GM18505 (cell line): ENCODE measurements around the gene MCC.

Experiments used
- ATAC-seq: cut with Tn5 transposase; IDR thresholded peaks from one replicate; pipeline ENCODE4 v1.9.1; 2021; ENCODE audit not compliant: unreplicated experiment
- POLR2A ChIP-seq: IDR thresholded peaks from 4 replicates; pipeline ENCODE4 v1.6.1; 2011; ENCODE audit warnings: borderline replicate concordance; ENCODE audit not compliant: insufficient read depth, insufficient read length; ENCODE audit errors: extremely low read depth

MCC gene

GRCh38 chr5:113294311-113295110, 193.7 kb downstream of the MCC start:
- TF ChIP-seq POLR2A, result no peak
- peak; percentile 96 for ATAC-seq

- no peak for TF ChIP-seq POLR2A
- ATAC-seq, result peak; percentile 26
These were observed 194.3 kb downstream of the MCC start for GRCh38 chr5:113293975-113294310.

- ATAC-seq, result no peak
- no peak for TF ChIP-seq POLR2A
These were observed 194.9 kb downstream of the MCC start for GRCh38 chr5:113293068-113293974.

- TF ChIP-seq POLR2A, result no peak
- no peak for ATAC-seq
These were observed 195.8 kb downstream of the MCC start for GRCh38 chr5:113292462-113292861.

- no peak for TF ChIP-seq POLR2A
- ATAC-seq, result no peak
These were observed 204.7 kb downstream of the MCC start for GRCh38 chr5:113283558-113283957.

- no peak for TF ChIP-seq POLR2A
- no peak for ATAC-seq
These were observed 205.8 kb downstream of the MCC start for GRCh38 chr5:113282472-113282871.

- ATAC-seq, result no peak
- no peak for TF ChIP-seq POLR2A
These were observed 207.1 kb downstream of the MCC start for GRCh38 chr5:113281194-113281593.

GRCh38 chr5:113280541-113280940, 207.7 kb downstream of the MCC start:
- no peak for TF ChIP-seq POLR2A
- ATAC-seq, result no peak

- TF ChIP-seq POLR2A, result no peak
These were observed 209.3 kb downstream of the MCC start for GRCh38 chr5:113278976-113279375.

GRCh38 chr5:113276493-113276892, 211.8 kb downstream of the MCC start:
- no peak for TF ChIP-seq POLR2A
- ATAC-seq, result no peak

More at GRCh38 chr5:113278976-113279375, 209.3 kb downstream of the MCC start:
- no peak for ATAC-seq

GRCh38 chr5:113276001-113276400, 212.3 kb downstream of the MCC start:
- TF ChIP-seq POLR2A, result no peak
- ATAC-seq, result no peak

- no peak for TF ChIP-seq POLR2A
These were observed 213.3 kb downstream of the MCC start for GRCh38 chr5:113274836-113275414.

GRCh38 chr5:113273948-113274347, 214.3 kb downstream of the MCC start:
- TF ChIP-seq POLR2A, result no peak
- peak; percentile 64 for ATAC-seq

More at GRCh38 chr5:113274836-113275414, 213.3 kb downstream of the MCC start:
- ATAC-seq, result no peak
